GM18858 (cell line): ENCODE measurements around the gene HSD17B8.

ENCODE experiments used
- ATAC-seq: cut with Tn5 transposase; IDR thresholded peaks from one replicate; pipeline ENCODE4 v1.9.1; 2021; ENCODE audit not compliant: unreplicated experiment

HSD17B8 gene

DNA sequence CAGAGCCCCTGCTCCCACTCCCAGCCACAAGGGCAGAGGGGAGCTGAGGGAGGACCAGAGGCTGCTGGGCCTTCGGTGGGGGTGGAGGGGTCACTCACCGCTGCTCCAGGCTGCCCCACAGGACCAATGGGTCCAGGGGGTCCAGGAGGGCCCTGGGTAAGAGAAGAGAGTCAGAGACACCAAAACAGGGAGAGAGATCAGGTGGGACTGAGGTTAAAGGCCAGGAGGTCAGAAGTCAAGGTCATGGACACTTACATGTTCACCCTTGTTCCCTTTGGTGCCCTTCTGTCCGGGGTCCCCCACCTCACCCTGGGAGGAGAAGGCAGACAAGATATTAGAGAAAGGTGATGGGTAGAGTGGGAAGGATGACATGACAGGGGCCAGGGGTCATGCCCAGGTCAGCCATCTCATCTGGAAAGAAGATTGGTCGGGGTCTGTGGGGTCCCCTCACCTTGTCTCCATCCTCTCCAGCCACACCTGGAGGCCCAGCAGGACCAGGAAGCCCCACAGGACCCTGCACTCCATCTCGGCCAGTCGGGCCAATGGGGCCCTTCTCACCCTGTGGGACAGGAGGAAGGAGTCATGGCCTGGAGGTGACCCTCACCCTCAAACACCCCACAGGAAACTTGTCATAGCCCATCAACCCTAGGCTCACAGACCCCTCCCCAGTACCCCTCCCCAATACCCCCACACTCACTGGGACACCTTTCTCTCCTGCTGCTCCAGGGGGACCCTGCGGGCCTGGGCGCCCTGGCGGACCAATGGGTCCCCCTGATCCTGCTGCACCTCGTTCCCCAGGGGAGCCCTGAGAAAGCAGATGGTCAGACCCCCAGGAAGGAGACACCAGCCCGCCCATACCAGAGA lies 33.2 kb upstream of the HSD17B8 start:
- no peak for ATAC-seq

GRCh38 chr6:33171880-33172687 lies 32.4 kb upstream of the HSD17B8 start:
- no peak for ATAC-seq

DNA sequence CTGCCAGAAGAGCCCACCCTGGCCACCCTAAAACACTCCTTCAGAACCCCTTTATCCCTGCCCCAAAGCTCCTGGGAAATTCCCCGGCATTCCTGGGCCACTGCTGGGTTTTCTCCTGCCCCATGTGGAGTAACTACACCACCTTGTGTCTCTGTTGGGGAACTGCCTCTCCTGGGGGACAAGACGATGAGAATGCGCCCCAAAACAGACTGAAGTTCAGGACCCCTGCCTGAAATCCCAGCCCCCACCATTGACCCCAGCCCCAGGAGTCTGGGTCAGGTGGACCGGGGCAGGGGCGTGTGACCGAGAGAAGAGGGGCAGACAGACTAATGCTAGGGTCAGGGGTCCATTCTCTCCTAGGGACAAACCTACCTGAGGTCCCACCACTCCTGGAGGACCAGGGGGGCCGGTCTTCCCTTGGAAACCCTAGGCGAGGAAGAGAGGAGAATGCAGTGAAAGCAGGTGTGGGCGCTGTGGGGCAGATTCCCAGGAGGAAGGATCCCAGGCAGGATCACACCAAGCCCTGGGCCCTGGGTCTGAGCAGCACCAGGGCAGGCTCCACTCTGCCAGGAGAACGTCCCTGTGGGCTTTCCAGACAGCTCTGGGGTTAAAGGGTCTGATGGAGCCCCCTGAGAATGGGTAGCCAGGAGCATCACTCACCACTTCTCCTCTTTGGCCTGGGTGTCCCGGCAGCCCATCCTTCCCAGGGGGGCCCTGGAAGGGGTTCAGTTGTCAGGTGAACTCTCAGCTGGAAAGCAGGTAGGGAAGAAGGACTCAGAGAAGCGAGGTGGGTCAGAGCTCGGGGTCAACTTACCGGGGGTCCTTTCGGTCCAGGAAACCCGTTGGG lies 31.5 kb upstream of the HSD17B8 start:
- no peak for ATAC-seq

GRCh38 chr6:33173535-33174180 lies 30.8 kb upstream of the HSD17B8 start:
- no peak for ATAC-seq

- ATAC-seq, result no peak
Observed at GRCh38 chr6:33174784-33175183, 29.7 kb upstream of the HSD17B8 start.

GRCh38 chr6:33175436-33176069 lies 28.9 kb upstream of the HSD17B8 start:
- no peak for ATAC-seq

- no peak for ATAC-seq
Observed at GRCh38 chr6:33176906-33177305, 27.5 kb upstream of the HSD17B8 start.

- ATAC-seq, result no peak
Observed at GRCh38 chr6:33177552-33178446, 26.7 kb upstream of the HSD17B8 start.

GRCh38 chr6:33178755-33179475 lies 25.5 kb upstream of the HSD17B8 start:
- ATAC-seq, result no peak

- no peak for ATAC-seq
Observed at GRCh38 chr6:33181141-33181540, 23.3 kb upstream of the HSD17B8 start.

GRCh38 chr6:33183071-33183683 lies 21.3 kb upstream of the HSD17B8 start:
- ATAC-seq, result no peak

GRCh38 chr6:33185190-33185589 lies 19.3 kb upstream of the HSD17B8 start:
- no peak for ATAC-seq

DNA sequence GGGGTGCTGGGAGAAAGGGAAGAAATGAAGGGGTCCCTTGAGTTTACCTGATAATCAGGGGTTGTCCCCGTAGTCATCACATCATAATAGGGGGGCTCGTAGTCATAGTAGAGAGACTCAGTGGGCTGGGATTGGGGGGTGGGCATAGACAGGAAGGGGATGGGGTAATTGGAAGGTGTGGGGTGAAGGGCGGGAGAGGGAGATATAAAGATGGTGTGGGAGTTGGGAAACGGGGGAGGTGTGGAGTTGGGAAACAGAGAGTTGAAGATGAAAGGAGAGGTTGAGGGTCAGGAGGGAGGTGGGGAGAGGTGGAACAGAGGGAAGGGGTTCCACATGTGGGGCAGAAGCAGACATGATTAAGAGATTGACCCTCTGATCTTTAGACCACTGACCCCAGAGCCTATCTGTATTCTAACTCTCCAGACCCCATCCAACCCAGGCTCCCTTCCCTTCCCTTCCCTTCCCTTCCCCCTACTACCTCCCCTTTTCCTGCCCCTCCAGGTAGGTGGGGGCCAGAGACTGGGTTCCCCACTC lies 18.7 kb upstream of the HSD17B8 start:
- no peak for ATAC-seq

- ATAC-seq, result no peak
Observed at GRCh38 chr6:33187809-33188208, 16.6 kb upstream of the HSD17B8 start.

DNA sequence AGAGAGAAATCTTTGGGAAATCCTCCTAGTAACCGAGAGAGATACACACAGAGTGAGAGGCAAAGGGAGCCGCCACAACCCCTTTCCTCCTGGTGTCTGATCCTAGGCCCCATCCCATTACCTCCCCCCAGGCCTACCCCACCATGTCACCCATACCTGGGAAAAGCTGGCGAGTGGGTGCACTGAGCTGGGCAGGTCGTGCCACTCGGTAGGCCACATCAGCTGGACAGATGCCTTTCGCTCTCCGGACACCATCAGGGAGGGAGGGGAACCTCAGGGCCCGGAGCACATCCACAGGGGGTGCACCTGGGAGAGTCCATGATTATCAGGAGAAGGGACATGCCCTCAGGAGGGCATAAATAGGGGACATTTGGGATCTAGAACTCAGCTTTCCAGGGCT lies 15.3 kb upstream of the HSD17B8 start:
- ATAC-seq, result no peak

- ATAC-seq, result no peak
Observed at GRCh38 chr6:33189625-33190448, 14.6 kb upstream of the HSD17B8 start.

- no peak for ATAC-seq
Observed at GRCh38 chr6:33190504-33191107, 13.8 kb upstream of the HSD17B8 start.
